ENCODE results near the gene NR2C2. TPM values are rescaled to one million over a fixed set of nuclear protein-coding genes. Genes with fewer than 3 reads are reported as not detected.

The NR2C2 gene
- total and polyA plus RNA-seq, 10 of the 15 experiments (the other 5 are each of a cell fraction or from before 2014, with no cell fraction given) = 2.7 to 30.3 (median 18.3) TPM

DNA sequence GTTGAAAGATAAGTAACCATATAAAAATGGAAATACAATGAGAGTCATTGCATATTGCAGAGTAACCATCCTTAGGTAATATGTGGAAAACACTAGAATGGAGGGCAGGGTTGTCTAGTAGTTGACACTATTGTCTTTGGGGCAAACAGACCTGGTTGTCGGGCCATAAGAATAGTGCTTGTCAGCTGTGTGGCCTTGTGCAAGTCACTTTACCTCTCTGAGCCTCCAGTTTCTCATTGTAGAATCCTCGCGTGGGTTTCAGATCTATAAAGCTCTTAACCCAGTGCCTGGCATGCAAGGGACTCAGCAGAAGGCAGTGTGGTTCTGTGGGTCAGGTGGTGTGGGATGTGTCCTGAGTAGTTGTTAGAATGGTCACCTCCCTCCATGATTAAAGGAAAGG is 85.7 kb downstream of the NR2C2 start:
- H3K9ac ChIP-seq (ENCODE audit: control insufficient read depth, insufficient read depth, low read length) = no peak overlapping the region
- DNase-seq (ENCODE audit: low read depth, low spot score) (no peak), ATAC-seq (no peak), FAIRE-seq (no peak)
- ChIA-PET POLR2A (interaction anchor here (0.7 kb wide), 1 partner anchor 465 kb away, joined by 6 read pairs; no protein-coding TSS in a partner anchor), RAD21 (ENCODE audit: unreplicated experiment) (interaction anchor here (1.0 kb wide), 1 partner anchor 111 kb away, joined by 3 read pairs; no protein-coding TSS in a partner anchor), CTCF (no interaction called here), SMC1A (ENCODE audit: uncharacterized antibody, unreplicated experiment) (no interaction called here)
- no peak overlapping the region for H3K4me3 ChIP-seq
- in situ Hi-C loops (cut with MboI) = no loop called here
- H2AFZ ChIP-seq (ENCODE audit: control insufficient read depth, low read depth, low read length) = no peak overlapping the region
- H3K4me1 ChIP-seq (ENCODE audit: control insufficient read depth, insufficient read depth, low read length) = no peaks in the 10 kb centered on the region
- no peaks in the 10 kb centered on the region for H3K27me3 ChIP-seq (replicated peaks in 1 of 2; ENCODE audit: control insufficient read depth in 2 of 2, insufficient read depth in 2 of 2, low read length in 1 of 2)
- no TSS peak for BruUV-seq (replicated peaks)
- peaks cover 18 to 49% of the 10 kb centered on the region in 2 experiments for H3K36me3 ChIP-seq (ENCODE audit: control insufficient read depth in 2 of 2, insufficient read depth in 2 of 2, low read length in 1 of 2)
- no peaks in the 10 kb centered on the region for H3K9me3 ChIP-seq (replicated peaks; ENCODE audit: control insufficient read depth, insufficient read depth, low read length)
- no peaks in the 10 kb centered on the region for H4K20me1 ChIP-seq (ENCODE audit: control insufficient read depth, insufficient read depth)
- intact Hi-C loops (cut with micrococcal nuclease; ENCODE audit: unreplicated experiment) = no loop called here
- H3K79me2 ChIP-seq (ENCODE audit: control insufficient read depth, insufficient read depth, low read length) = no peaks in the 10 kb centered on the region
- no peak overlapping the region for H3K4me2 ChIP-seq (ENCODE audit: control insufficient read depth, insufficient read depth)
- whole genome bisulfite sequencing (ENCODE audit: insufficient coverage, insufficient replicate concordance, low lambda C conversion rate, missing lambda C conversion rate) = 96% methylated on average over 3 of the region's 3 CpGs
- H3K27ac ChIP-seq (ENCODE audit: control insufficient read depth, insufficient read depth) = no peak overlapping the region
- TF ChIP-seq RAD21 (IDR thresholded peaks at IDR 0.05; ENCODE audit: insufficient read depth, low read depth, low read length) = no peak
- TF ChIP-seq BACH1 (IDR thresholded peaks at IDR 0.05; ENCODE audit: borderline replicate concordance) = no peak
- TF ChIP-seq TBL1XR1 (IDR thresholded peaks at IDR 0.05; ENCODE audit: low read depth, low read length) = no peak
- TF ChIP-seq NRF1 (conservative IDR thresholded peaks at IDR 0.05; ENCODE audit: low read depth, low read length) = no peak
- TF ChIP-seq, protein P1, sequence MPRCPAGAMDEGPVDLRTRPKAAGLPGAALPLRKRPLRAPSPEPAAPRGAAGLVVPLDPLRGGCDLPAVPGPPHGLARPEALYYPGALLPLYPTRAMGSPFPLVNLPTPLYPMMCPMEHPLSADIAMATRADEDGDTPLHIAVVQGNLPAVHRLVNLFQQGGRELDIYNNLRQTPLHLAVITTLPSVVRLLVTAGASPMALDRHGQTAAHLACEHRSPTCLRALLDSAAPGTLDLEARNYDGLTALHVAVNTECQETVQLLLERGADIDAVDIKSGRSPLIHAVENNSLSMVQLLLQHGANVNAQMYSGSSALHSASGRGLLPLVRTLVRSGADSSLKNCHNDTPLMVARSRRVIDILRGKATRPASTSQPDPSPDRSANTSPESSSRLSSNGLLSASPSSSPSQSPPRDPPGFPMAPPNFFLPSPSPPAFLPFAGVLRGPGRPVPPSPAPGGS (IDR thresholded peaks at IDR 0.05; ENCODE audit: borderline replicate concordance, insufficient read depth, low read depth, low read length, poor library complexity, severe bottlenecking) = no peak
- TF ChIP-seq ZNF207 (IDR thresholded peaks at IDR 0.05; ENCODE audit: borderline replicate concordance) = no peak
- no peak for TF ChIP-seq CBX3 (IDR thresholded peaks at IDR 0.05; ENCODE audit: borderline replicate concordance, low read depth)
- no peak for TF ChIP-seq ZNF687 (IDR thresholded peaks at IDR 0.05)
- TF ChIP-seq MYC (IDR thresholded peaks at IDR 0.05; ENCODE audit: insufficient read depth, insufficient read length, insufficient replicate concordance, low read length, severe bottlenecking) = no peak
- TF ChIP-seq PAX5 (IDR thresholded peaks at IDR 0.05; ENCODE audit: borderline replicate concordance, low read depth, low read length) = no peak
- TF ChIP-seq ZBTB4 (CRISPR knock-in tag; IDR thresholded peaks at IDR 0.05) = no peak
- TF ChIP-seq, protein P2, sequence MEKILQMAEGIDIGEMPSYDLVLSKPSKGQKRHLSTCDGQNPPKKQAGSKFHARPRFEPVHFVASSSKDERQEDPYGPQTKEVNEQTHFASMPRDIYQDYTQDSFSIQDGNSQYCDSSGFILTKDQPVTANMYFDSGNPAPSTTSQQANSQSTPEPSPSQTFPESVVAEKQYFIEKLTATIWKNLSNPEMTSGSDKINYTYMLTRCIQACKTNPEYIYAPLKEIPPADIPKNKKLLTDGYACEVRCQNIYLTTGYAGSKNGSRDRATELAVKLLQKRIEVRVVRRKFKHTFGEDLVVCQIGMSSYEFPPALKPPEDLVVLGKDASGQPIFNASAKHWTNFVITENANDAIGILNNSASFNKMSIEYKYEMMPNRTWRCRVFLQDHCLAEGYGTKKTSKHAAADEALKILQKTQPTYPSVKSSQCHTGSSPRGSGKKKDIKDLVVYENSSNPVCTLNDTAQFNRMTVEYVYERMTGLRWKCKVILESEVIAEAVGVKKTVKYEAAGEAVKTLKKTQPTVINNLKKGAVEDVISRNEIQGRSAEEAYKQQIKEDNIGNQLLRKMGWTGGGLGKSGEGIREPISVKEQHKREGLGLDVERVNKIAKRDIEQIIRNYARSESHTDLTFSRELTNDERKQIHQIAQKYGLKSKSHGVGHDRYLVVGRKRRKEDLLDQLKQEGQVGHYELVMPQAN (conservative IDR thresholded peaks at IDR 0.05) = no peak
- no peak for TF ChIP-seq SMAD1 (IDR thresholded peaks at IDR 0.05; ENCODE audit: low read depth, partially characterized antibody)
